Fibroblast of skin of right quadriceps (primary cell): Measurements from ENCODE around the gene SLC66A2.
A peak's percentile ranks its signal among the peaks of the same experiment; 100 is the strongest.
"Not testable (repeated sequence)": the region's sequence is repeated elsewhere in the genome, so short reads cannot be mapped to it uniquely, and the experiment has no call there.

Experiments used
- DNase-seq: peaks from one replicate; pipeline ENCODE4 v3.0.0-alpha.2; 2013

SLC66A2 gene

DNA sequence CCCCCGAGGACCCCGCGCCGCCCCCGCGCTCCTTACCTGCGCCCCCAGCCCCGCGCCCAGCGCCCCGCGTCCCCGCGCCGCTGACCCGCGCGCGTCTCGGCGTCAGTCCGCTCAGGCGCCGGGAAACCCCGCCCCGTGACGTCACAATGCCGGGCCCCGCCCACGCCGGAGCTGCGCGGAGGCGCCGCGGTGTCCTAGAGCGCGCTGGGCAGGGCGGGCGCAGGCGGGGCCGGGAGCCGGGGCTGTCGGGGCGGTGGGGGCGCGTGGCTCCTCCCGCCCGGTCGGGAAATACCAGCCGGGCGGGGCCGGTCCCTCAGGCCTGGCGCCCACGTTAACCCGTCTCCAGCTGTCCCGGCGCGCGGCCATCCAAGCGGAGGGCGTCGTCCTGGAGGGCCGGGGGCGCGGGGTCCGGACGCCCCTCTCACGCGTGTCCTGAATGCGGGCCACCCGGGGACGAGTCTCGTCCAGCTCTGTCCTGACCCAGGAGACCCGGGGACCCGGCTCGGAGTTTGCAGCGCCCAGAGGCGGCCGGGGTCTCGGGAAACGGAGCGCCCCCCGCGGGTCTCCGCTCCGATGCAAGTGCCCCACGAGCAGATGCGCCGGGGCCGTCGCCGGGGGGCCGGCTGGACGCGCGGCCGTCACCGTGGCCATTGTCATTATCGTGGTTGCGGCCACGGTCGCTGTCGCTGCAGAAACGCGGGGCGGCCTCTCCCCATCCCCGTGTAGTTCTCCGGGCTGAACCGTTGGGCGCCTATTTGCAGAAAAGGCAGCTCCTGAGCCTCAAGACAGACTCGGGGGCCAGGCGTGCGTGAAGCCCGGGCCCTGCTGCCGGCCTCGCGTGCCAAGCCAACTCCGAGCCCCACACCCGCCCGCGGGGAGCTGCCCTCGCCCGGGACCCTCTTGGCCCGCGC, at the start of gene SLC66A2:
SLC66A2 (minus strand) TSS at position 109 of the 911 bp plus-strand sequence. CDS start 727 bp downstream, outside the sequence.
- peak; percentile 85 for DNase-seq

DNA sequence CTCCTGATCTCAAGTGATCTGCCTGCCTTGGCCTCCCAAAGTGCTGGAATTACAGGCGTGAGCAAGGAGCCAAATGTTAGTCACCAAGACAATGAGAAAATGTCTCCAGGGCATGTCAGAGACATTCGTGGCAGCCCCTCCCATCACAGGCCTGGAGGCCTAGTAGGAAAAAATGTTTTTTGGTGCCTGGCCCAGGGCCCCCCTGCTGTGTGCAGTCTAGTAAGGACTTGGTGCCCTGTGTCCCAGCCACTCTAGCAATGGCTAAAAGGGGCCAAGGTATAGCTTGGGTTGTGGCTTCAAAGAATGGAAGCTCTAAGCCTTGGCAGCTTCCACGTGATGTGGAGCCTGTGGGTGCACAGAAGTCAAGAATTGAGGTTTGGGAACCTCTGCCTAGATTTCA, 49.4 kb upstream of the SLC66A2 start:
- DNase-seq = no peak

DNA sequence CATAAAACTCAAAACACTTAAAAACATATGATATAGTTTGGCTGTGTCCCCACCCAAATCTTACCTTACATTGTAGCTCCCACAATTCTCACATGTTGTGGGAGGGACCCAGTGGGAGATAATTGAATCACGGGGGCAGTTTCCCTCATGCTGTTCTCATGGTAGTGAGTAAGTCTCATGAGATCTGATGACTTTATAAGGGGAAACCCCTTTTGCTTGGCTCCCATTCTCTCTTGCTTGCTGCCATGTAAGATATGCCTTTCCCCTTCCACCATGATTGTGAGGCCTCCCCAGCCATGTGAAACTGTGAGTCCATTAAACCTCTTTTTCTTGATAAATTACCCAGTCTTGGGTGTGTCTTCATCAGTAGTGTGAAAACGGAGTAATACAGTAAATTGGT, 48.2 kb upstream of the SLC66A2 start:
- DNase-seq = not testable (repeated sequence)

DNA sequence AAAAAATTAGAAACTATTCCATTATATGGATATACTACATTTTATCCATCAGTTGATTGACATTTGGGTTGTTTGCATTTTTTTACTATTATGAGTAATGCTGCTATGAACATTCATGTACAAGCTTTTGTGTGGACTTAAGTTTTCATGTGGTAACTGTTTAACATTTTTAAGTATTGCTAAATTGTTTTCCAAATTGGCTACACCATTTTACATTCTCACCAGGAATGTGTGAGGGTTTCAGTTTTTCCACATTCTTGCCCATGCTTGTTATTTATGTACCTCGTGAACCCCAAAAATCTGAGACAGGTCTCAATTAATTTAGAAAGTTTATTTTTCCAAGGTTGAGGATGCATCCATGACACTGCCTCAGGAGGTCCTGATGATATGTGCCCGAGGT, 40.0 kb upstream of the SLC66A2 start:
- no peak for DNase-seq

GRCh38 chr18:79989195-79989497, 37.7 kb upstream of the SLC66A2 start:
- DNase-seq = no peak

- DNase-seq = peak; percentile 84
Measured at GRCh38 chr18:79988451-79989194, 37.2 kb upstream of the SLC66A2 start, which contains the start of gene TXNL4A. TXNL4A (minus strand) TSS chr18:79988563; CDS start chr18:79988392, 171 bp downstream.

DNA sequence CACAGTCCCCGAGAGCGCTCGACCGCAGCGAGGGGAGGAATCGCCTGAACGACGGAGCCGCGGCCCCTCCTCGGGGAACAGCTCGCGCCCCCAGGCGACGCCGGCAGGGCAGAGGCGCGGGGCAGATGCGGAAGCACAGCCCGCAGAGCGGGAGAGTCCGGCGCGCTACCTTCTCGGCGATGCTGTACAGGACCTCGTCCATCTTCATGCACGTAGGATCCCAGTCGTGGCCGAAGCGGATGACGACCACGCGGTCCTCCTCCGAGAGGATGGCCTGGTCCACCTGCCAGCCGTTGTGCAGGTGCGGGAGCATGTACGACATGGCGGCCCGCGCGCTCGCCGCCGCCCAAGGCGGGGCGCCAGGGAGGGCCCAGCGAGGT, 36.6 kb upstream of the SLC66A2 start:
- peak; percentile 38 for DNase-seq

DNA sequence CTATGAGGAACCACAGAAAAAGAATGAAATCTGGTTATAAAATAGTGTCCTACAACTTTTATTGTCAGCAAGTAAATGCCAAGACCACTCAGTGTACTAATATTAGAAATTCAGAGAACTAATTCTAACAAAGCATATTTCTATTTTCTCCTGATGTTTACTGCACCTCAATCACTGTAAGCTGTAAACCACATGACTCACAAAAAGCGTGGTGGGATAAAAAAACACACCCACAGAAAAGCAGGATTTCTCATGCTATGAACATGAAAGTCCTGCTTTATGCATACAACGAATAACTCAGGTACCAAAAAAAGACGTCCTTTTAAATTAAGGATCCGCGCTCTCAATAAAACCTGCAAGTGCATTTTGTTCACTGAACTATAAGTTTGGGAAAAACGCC, 36.1 kb upstream of the SLC66A2 start:
- DNase-seq = no peak

GRCh38 chr18:79986726-79987125, 35.3 kb upstream of the SLC66A2 start:
- DNase-seq = no peak

DNA sequence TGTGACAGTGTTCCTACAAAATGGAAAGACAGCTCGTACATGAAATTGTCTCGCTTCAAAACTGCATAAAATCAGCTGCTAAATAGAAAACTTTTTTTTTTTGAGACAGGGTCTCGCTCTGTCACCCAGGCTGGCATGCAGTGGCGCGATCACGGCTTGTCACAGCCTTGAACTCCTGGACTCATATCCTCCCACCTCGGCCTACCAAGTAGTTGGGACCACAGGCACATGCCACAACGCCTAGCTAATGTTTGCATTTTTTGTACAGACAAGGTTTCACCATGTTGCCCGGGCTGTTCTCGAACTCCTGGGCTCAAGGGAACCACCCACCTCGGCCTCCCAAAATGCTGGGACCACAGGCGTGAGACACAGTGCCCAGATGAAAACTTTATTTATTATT, 33.7 kb upstream of the SLC66A2 start:
- DNase-seq = no peak

- no peak for DNase-seq
Measured at GRCh38 chr18:79983793-79984192, 32.3 kb upstream of the SLC66A2 start.

DNA sequence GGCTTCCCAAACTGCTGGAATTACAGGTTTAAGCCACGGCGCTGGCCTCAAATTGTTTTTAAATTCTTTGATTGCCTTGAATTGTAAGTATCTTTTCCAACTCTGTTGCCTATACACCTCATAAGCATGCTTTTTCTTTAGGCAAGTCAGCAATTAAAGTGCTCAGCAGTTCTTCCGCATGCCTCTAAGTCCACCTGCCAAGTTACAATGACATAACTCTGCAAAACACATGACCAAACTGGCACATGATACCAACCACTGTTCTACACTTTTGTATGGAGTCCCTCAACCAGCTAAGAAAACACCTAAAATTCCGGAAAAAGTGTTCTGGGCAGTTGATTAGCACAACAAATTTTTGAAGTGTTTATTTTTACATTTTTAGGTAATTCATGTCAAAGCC, 31.8 kb upstream of the SLC66A2 start:
- DNase-seq = no peak

GRCh38 chr18:79982736-79983135, 31.3 kb upstream of the SLC66A2 start:
- DNase-seq = no peak

GRCh38 chr18:79980585-79980984, 29.1 kb upstream of the SLC66A2 start:
- no peak for DNase-seq

GRCh38 chr18:79979843-79980242, 28.4 kb upstream of the SLC66A2 start:
- no peak for DNase-seq

GRCh38 chr18:79975985-79976680, 24.7 kb upstream of the SLC66A2 start:
- DNase-seq = no peak

DNA sequence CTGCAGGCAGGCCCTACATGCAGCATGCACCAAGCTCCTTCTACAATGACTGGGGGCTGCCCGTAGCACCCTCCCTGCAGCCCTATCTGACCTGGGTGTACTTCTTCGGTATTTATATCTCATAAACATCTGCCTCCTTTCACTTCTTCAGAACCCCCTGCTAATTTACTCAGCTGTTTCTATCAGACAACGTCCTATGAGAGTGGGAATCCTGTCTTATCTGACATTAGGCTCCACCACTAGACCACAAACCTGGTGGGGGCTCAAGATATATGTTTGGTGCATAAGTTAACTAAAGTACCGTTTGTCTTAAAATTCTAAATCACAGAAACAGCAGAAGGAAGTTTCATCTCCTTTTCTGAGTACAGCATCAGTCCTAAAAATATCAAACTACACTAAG, 23.6 kb upstream of the SLC66A2 start:
- DNase-seq = no peak

- DNase-seq = no peak
Measured at GRCh38 chr18:79974025-79974654, 22.7 kb upstream of the SLC66A2 start.

DNA sequence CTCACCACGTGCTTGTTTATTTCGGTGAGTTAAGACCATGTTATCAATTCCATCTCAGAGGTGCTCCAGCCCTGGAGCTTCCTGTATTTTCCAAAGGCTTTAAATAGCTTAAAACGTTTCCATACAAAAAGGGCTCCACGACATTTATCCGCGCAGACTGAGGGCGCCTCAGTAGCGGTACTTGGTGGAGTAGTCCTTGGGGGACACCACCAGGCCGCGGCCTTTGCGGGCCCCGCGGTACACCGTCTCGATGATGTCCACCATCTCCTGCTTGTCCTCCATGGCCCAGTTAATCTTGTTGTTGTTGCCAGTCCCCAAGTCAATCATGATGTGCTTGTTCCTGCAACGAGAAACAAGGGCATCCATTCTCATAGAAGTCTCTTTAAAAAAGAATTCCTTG, 22.1 kb upstream of the SLC66A2 start:
- DNase-seq = no peak

DNA sequence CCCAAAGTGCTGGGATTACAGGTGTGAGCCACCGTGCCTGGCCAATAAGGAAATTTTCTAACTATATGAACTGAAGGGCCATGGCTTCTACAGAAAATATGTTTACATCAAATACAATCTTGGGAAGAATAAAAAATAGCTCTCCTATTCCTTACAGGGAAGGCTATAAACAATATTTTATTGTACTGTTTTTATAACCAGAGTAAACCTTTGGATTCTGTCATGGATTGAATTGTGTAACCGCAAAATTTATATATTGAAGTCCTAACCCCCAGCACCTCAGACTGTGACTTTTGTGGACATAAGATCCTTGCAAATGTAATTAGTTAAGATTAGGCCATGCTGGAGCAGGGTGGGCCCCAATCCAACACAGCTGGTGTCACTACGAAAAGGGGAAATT, 21.3 kb upstream of the SLC66A2 start:
- DNase-seq = no peak

- no peak for DNase-seq
Measured at GRCh38 chr18:79971986-79972385, 20.5 kb upstream of the SLC66A2 start.

DNA sequence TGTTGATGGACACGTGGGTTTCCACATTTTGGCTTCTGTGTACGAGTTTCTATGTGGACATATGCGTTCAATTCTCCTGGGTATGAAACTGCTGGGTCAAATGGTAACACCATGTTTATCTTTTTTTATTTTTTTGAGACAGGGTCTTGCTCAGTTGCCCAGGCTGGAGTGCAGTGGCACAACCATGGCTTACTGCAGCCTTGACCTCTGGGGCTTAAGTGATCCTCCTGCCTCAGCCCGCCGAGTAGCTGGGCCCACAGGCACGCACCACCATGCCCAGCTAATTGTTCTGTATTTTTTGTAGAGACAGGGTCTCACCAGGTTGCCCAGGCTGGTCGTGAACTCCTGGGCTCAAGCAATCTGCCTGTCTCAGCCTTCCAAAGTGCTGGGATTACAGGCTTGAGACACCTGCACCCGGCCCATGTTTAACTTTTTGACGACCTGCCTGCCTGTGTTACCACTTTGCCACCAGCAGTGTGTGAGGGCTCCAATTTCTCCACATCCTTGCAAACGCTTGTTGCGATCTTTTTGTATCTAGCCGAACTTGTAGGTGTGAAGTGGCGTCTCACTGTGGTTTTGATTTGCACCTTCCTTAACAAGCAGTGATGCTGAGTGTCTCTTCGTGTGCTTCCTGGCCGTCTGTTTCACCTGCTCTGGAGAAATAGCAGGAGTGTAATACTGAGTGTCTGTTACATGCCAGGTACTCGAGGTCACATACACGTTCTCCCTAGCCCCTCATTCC, 19.9 kb upstream of the SLC66A2 start:
- DNase-seq = no peak
